Stimulated activated CD4-positive, alpha-beta T cell treated with anti-CD3 and anti-CD28 coated beads, Interleukin-12 subunit alpha, Interleukin-12 subunit beta, amount 100 ng/mL, for 24 hours (primary cell): ENCODE data around the gene PARP3.
A peak's percentile ranks its signal among the peaks of the same experiment; 100 is the strongest.
"Not testable (repeated sequence)": the region's sequence is repeated elsewhere in the genome, so short reads cannot be mapped to it uniquely, and the experiment has no call there.

ENCODE experiments used
- DNase-seq, 2 experiments: peaks; one replicate each; pipeline ENCODE4 v3.0.0-alpha.2; 2020; ENCODE audit warnings: low read depth in 2 of 2

Gene PARP3

DNA sequence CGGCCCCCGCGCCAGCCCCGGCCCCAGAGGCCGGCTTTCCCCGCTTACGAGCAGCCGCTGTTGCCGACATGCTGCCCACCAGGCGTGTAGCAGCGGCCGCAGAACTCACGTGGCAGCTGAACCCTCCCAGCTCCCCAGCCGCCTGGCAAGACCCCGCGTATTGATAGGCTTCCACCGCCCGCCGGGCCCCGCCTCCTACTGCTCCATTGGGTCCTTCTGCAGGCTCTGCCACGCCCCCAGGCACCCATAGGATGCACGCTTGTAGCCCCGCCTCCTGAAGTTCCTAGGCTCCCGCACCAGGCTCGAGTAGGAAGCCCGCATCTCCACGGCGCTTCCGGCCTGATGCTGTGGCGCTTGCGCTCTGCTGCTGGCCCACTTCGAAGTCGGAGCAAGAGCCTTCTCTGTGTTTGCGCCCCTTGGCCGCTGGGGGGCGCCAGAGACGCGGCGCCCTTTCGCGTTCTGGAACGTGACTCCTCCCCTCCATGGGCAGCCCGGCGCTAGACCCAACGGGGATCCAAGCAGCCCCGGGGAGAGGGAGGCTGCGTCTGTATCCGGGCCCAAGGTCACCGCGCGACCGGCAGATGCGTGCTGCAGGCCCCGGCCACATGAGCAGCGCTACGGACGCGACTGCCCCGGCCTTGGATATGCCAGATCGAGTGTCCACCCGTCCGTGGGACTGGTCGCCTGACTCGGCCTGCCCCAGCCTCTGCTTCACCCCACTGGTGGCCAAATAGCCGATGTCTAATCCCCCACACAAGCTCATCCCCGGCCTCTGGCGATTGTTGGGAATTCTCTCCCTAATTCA is at the start of gene PARP3, which contains the start of gene RRP9:
PARP3 (plus strand) TSS at position 566 of the 805 bp plus-strand sequence. CDS start 993 bp downstream, outside the sequence.
RRP9 (minus strand) TSS at position 107 of the 805 bp plus-strand sequence; CDS start at position 70, 37 bp downstream.
- peak; percentile 98 to 100 for DNase-seq

DNA sequence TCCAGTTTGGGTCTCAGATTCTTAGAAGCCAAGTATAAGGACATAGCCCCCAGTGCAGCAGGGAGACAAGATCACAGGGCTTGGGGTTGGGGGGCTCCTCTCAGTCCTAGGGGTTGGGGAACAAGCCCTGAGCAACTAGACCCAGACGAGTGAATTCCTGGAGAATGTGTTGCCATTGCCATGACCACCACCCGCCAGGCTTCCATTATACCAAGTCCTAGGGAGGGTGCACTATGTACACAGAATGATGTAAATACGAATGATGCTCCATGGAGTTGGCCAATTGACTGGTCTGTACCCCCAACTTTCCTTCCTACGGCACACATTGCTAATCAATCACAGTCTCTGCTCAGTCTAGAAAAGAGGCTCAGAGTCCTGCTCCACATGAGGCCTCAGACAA is 47.8 kb upstream of the PARP3 start:
- no peak for DNase-seq

DNA sequence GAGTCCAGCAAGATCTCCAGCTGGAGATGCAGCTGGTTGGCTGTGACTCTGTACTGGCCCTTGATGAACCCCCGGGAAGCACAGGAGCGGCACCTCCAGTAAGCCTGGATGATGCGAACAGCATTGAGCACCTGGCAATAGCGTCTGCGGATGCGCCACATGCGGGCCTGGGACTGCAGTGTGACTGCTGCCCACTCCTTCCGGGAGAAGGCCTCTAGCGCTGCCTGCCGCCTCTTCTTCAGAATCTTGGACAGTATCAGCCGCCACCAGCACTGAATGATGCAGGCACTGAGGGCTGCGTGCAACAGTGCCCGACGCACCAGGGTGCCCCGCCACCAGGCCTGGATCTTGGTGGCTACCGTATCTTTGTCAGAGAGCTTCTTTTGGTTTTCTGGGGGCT is 47.2 kb upstream of the PARP3 start:
- no peak for DNase-seq

DNA sequence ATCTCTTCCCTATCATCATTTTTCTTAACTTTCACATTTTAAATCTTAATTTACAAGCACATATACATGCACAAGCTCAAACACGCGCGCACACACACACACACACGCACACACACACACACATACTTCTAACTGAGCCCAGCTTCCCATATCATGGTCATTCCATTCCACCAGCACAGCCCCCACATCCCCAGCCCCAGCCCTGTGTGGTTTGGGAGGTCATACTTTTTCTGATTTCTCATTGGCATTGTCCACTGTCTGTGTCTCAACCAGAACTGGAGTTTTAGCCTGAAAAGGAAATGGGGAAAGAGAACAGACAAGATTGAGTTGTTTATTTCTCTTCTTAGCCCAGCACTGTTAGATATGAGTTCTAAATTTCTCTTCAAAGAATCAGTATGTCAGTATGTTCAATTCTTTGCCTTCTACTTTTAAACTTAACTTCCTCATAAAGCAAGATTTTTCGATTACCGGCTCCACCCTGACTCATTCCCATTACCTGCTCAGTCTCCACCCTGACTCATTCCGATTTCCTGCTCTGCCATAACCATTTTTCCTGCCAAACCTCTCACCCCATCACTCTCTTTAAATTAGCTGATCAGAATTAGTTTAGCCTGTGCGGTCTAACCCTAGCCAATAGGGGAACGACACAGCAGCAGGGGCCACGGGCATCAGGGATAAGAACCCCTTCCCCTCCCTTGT is 45.4 kb upstream of the PARP3 start:
- no peak for DNase-seq

DNA sequence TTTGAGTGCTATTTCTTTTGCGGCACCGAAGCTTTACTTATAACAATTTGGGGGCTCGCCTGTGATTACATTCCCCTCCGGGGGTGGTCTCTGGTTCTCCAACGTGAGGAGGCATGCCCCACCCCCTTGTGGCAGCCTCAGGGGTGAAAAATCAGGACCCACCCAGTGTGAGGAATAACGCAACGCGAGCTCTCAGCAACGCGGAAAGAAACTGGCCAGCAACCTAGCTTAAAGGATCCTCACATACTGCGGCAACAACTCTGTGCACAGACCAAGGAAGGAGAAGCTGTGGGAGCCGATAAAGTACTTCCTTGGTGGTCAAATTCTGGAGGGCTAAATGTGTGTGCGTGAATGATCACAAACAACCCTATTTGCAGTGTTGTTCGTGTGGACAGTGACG is 44.8 kb upstream of the PARP3 start:
- no peak for DNase-seq

DNA sequence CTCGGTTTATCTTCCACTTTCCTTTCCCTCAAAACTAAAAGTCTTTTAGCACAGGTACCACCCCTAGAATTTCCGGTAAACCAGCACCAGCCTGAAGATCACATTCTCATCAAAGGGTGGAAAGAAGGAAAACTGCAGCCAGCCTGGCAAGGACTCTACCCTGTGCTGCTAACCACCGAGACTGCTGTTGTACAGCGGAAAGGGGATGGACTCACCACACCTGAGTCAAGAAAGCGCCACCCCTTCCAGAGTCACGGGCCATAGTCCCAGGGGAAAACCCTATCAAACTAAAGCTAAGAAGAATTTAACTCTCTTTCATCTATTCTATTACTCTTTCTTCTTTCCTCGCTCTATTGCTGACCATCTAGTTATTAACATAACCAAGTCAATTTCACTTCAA is 42.1 kb upstream of the PARP3 start:
- not testable (repeated sequence) for DNase-seq

DNA sequence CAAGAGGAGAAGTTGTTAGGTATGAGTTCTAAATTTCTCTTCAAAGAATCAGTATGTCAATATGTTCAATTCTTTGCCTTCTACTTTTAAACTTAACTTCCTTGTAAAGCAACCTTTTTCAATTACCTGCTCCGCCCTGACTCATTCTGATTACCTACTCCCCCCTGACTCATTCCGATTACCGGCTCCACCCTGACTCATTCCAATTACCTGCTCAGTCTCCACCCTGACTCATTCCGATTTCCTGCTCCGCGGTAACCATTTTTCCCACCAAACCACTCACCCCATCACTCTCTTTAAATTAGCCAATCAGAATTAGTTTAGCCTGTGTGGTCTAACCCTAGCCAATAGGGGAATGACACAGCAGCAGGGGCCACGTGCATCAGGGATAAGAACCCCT is 39.8 kb upstream of the PARP3 start:
- peak in 1 of 2 experiments; percentile 8 for DNase-seq

DNA sequence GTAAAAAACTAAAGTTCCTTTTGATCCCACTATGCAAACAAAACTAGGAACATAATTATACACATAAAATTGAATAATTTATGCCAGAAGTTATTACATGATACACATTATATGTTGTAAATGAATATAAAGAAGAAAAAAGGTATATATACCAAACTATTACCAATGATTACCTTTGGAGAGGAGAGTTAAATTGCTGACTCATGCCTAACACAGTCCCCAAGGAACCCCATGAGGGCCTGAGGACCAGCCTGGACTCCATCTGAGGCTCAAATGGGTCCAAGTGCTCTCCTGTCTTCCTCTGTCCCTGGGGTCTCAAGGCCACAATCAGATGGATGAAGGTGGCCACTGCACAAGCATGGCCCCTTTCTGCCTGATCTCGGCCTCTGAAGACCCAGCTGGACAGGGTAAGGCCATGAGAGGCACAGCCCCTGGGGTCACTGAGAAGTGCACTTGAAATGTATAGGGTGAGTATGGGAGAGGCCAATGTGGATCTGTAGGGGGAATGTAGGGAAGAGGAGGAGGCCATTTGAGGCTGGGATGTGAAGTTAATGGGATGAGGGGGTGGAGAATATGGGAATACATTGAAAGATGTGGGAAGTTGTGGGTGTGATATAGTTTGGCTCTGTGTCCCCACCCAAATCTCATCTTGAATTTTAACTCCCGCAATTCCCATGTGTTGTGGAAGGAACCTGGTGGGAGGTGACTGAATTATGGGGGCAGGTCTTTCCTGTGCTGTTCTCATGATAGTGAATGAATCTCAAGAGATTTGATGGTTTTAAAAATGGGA is 37.9 kb upstream of the PARP3 start:
- DNase-seq: no peak

DNA sequence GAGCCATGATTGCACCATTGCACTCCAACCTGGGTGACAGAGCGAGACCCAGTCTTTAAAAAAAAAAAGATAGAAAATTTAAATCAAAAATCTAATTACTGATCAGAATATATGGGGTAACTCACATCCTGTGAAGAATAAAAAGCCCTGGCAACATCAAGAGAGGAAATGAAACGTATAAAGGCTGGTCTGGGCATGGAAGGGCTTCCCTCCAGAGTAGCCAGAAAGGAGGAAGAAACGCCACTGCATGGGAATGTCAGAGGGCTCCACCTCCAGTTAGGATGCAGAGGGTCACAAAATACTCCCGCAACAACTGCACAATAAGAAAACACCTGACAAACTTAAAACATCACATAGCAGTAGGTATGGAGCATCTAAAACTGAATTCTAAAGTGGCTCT is 34.1 kb upstream of the PARP3 start:
- DNase-seq: no peak

DNA sequence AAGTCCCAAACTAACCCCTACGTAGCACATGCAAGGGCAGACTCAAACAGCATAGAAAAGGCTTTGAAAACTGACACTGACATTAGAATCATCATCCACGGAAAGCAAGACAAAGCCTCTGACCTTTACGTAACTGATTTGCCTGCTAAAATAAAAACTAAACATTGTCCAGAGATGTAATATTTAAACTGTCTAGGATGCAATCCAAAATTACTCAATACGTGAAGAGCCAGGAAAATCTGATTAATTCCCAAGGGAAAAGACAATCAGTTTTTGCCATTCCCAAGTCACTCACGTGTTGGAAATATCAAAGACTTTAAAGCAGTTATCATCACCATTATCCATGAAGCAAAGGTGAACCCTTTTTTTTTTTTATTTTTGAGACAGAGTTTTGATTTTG is 25.7 kb upstream of the PARP3 start:
- no peak for DNase-seq

DNA sequence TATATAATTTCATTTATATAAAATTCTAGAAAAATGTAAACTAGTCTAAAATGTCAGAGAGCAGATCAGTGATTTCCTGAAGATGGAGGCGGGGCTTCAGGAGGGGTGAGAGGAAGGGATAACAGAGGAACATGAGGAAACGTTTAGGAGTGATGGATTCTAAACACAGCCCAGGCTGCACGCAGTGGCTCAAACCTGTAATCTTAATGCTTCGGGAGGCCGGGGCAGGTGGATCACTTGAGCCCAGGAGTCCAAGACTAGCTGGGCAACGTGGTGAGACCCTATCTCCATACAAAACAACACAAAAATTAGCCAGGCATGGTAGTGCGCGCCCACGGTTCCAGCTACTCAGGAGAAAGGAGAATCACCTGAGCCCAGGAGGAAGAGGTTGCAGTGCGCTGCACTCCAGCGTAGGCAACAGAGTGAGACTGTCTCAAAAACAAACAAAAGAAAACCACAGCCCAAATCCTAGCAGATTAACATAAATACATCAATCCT is 21.0 kb upstream of the PARP3 start:
- DNase-seq: no peak

DNA sequence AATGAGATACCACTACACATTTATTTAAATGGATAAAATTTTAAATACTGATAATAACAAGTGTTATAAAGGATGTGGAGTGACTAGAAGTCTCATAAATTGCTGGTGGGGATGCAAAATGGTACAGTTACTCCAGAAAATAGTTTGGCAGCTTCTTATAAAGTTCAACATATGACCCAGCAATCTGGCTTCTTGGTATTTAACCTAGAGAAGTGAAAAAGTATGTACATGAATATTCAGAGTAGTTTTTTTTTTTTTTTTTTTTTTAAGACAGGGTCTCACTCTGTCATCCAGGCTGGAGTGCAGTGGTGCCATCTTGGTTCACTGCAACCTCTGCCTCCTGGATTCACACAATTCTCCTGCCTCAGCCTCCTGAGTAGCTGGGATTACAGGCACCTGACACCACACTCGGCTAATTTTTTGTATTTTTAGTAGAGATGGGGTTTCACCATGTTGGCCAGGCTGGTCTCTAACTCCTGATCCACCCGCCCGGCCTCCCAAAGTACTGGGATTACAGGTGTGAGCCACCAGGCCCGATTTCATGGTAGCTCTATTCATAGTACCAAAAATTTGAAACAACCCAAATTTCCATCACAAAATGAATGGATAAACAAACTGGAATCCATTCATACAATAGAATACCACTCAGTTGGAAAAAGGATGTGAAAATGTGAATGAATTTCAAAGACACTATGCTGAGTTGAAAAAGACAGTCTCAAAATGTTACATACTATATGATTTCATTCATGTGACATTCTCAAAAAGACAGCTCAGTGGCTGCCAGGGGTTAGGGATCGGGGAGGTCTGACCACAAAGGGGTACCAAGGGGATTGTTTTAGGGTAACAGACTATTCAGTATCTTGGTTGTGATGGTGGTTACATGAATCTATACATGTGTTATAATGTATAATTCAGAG is 14.8 kb upstream of the PARP3 start:
- no peak for DNase-seq

DNA sequence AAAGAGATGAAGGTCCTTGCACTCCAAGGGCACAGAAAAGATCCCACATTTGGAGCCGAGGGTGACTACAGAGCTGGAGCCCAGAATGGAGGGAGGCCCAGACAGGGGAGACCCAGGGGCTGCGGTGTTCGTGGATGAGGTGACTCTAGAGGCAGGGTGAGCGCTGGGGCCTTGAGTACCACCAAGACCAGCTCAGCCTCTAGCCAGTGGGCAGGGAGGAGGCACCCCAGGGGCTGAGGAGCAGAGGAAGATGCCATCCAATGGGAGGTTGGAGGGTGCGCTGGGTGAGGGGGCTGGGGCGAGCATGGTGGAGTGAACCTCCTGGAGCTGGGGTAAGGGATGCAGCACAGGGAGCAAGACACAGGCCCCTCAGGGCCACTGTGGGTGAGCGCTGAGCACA is 13.7 kb upstream of the PARP3 start:
- no peak for DNase-seq

DNA sequence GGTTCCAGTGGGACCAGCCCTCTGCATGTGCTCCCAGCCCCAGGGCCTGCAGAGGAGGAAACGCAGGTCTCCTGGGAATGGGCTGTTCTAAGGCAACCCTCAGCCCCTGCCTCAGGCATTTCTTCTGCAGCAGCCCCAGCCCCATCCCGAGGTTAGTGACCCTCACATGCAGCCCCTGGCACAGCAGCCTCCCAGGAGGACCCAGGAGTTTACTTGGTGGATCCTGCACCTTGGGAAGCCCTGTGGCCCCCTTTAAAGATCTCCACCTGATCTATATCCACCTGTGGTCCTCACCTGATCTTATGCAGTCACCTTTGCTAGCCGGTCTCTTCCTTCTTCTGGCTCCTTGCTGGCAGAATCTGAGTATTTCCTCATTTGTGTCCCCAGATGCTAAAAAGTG is 13.2 kb upstream of the PARP3 start:
- DNase-seq: not testable (repeated sequence)

DNA sequence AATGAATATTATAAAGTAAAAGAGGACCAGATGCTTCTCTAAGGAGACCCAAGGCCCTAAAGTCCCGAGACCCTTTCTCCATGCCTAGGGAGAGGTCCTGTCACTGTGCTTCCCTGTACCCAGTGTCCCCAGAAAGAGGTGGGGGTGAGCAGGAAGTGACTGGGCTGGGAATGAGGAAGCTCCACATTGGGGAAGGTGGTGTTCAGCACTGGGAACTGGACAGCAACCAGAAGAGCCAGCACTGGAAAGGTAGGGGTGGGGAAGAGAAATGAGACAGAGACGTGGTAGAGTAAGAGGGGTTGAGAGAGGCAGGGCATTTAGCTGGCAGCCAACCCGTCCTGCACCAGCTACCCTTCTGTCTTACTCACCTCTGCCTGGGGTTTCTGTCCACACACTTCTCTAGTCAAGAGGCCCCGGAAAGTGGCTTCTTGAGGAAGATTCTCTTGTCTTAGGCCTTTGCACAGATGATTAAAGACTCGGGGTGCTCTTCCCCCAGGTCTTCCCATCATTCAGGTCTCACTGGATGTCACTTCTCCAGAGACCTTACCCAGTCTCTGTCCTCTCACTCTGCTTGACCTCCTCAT is 12.7 kb upstream of the PARP3 start:
- DNase-seq: no peak

DNA sequence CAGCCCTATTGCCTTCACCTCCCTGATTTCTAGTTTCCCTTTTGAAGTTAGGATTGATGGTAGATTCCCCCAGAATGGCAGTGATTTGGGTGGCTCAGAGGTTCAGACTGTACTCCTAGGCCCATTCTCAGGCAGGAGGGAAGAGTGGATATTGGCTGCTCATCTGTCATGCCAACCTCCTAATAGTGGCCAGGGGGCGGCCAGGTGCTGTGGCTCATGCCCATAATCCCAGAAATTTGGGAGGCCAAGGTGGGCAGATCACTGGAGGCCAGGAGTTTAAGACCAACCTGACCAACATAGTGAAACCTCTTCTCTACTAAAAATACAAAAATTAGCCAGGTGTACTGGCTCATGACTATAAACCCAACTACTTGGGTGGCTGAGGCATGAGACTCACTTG is 11.7 kb upstream of the PARP3 start:
- no peak for DNase-seq

DNA sequence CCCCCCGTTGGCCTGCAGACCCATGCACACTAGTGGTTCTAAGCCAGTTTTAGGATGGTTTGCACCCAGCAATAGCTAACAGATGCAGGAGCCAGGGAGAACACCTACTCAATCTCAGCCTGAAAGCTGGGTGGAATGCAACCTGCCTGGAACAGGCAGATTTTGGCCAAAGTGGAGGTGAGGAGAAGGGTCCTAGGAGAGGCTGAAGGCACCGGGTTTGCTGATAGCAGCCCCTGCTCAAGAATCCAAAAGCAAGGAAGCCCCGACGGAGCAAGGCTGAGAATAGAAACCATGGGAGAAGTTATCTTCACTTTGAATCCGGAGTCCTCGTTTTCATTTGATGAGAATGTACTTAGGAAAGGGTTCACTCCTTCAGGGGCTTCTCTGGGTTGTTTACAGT is 10.4 kb upstream of the PARP3 start:
- DNase-seq: no peak

DNA sequence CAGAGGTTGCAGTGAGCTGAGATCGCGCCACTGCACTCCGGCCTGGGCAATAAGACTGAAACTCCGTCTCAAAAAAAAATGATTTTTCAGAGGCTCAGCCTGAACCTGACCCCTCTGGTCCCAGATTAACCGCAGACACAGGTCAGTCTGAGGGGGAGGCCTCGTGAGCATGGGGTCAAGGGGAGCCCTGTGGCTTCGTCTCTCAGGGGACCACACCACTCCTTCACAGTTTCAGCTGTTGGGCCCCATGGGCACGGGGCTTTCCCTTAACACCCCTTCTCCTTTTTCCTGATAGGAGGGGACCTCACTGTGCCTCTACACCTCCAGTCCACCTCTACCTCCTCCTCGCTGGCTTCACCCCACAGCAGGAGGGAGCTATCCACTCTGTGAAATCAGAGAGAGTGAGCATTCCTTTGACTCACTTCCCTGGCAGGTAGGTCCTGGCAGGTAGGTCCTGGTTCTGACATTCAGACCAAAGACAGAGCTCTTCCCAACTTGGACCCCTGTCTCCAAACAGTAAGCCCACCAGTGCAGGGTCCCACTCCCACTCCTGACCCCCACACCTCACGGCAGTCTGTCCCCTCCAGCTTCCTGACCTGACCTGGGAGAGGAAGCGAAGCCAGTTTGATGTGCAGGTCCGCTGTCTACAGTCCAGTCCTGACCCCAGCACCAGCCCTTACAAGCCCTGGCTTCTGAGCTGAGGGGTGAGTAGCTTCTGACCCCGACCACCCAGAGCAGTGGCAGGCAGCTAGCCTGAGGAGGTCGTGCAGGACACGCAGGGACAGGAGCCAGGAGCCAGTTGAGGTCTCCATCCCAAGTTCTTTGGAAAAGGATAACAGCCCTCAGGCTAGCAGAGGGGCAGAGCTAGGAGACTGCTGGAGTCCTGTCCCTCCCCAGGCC is 9.4 kb upstream of the PARP3 start:
- DNase-seq: no peak

DNA sequence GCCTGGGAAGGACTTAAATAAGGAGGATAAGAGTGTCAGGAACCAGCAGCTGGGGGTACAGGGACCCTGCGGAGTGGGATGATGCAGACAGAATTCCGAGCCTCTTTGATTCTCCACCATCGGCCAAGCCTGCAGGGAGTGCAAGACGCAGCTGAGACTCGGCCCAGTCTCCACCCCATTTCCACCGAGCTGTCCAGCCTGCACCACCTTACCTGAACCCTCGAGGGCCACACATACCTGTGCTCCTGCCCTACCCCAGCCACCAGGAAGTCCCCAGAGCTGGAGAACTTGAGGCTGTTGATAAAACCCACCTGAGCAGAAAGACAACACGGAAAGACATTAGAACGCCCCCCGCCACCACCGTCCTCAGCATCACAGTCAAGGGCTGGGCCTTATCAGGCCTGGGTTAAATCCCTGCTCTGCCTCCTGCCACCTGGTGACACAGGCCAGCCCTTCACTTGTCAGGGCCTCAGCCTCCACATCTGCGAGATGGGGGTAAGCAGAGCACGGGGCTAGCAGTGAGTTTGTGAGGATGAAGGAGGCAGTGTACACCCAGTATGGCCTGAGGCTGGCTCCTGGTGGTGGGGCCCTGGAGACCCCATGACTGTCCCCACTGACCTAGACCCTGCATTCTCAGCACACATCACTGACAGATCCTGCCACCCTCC is 8.6 kb upstream of the PARP3 start:
- DNase-seq: no peak
